Muscle of back (tissue), 11 donors: ENCODE results near the gene HOXA9. TPM values are rescaled to one million over a fixed set of nuclear protein-coding genes. Genes with fewer than 3 reads are reported as not detected.

ENCODE experiments used
- DNase-seq, 3 donors: peaks; one replicate each; pipeline versions ENCODE4 v3.0.0 to v3.0.0-alpha.2; 2013
- polyA plus RNA-seq, 10 donors: library from polyadenylated mRNA; unstranded; fragments of 120-200 nt; gene quantifications; one replicate each; pipeline ENCODE4 v1.2.1, GENCODE V29; 2013; ENCODE audit not compliant: insufficient read length in 10 of 10

The HOXA9 gene
- polyA plus RNA-seq, 10 donors = 0.15 to 25.4 (median 6.0) TPM

DNA sequence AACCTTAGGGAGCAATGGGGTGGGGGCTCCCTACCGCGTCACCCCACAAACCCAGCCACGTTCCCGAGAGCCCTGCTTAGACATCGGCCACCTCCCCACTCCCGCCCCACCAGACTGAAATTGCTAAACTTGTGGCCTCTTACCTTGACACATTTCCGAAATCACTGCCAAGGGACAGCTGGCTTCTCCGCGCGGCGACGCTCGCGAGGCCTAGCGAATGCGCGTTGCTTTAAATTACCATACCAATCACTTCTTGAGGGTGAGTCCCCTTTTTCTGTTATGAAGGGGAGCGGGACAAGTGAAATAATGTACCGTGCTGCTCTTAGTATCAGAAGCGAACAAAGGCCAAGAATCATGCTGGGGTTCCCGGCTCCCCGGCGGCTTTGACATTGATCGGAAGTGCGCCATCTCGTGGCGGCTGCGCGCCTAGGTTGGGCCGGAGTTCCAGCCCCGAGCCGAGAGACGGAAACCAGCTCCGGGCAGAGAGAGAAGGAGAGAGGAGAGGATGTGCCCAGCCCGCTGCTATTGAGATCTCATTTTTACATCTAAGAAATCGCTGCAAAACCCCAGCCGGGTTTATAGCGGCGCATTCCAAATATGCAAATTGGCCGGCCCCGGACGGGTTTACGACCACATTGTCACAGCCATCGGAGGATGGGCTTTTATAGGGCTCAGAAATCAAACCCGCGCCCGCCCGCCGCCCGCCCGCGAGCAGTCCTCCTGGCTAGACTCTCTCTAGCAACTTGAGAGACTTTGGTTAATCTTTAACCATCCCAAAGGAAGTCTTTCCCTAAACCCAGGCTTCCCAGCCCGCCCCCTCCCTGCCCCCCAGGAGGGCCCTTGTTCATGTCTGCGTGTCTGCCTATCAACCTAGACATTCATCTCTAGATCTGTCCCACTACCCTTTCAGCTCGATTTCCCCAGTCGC is 14.4 kb upstream of the HOXA9 start:
- peak in 2 of 3 donors; percentile 87 to 96 for DNase-seq

DNA sequence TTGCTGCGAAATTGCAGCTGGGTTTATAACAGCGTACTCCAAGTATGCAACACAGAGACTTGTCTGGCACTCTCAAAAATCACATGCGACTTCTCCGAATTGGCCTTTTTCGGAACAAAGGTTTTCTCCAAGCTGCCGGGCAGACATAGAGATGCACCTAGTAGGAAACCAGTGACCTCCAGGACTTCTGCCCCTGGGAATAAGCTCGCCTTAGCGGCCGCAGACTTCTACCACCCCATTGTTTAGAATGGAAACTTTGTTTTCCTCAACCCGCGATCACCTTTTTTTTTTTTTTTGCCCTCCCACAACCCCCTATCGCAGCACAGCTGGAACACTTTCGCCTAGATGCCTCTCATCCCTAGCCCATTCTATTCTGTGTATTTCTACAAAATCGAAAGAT is 13.7 kb upstream of the HOXA9 start:
- DNase-seq = no peak

- DNase-seq = peak in 1 of 3 donors; percentile 72
These were observed 13.0 kb upstream of the HOXA9 start for GRCh38 chr7:27178366-27178765.

- no peak for DNase-seq
These were observed 12.5 kb upstream of the HOXA9 start for GRCh38 chr7:27177795-27178320.

- peak in 1 of 3 donors; percentile 76 for DNase-seq
These were observed 11.8 kb upstream of the HOXA9 start for GRCh38 chr7:27176962-27177794.

GRCh38 chr7:27176524-27176845 is 11.1 kb upstream of the HOXA9 start:
- no peak for DNase-seq

DNA sequence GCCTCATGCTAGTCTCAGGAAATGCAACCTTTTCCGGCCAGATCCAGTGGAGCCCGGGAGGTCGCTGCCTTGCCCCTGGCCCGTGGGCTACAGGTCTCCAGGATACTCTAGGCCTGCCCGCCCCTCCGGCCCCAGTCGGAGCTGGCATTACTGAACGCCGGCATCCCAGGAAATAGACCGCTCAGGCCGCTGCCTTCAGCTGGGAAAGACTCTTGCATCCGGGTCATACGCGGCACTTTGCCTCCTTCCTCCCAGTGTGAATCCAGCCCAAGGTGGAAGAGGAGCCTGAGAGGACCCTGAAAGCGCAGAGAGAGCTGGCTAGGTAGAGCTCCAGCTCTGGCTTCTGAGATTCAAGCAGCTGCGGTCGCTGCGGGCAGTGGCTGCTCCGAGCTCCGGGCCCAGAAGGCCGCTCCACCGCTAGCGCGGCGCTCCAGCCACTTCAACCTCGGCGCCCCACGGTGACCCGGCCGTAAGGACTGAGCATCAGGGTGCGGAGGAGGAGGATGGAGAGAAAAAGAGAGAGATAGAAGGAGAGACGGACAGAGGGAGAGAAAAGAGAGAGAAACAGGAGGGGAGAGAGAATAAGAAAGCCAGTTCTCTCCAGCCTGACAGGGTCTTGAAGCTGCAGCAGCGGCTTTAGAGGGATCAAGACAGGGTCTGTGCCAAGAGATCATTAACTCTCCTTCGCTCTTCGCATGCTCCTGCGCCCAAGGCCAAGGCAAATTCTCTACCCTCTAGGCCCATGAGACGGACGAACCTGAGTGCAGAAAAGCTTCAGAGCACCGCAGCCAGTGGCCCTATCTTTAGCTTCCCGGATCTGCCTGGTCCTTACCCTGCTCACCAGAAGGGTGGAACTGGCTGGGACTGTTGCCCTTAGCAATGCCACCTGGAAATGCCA is 10.5 kb upstream of the HOXA9 start:
- DNase-seq = peak in 1 of 3 donors; percentile 81

DNA sequence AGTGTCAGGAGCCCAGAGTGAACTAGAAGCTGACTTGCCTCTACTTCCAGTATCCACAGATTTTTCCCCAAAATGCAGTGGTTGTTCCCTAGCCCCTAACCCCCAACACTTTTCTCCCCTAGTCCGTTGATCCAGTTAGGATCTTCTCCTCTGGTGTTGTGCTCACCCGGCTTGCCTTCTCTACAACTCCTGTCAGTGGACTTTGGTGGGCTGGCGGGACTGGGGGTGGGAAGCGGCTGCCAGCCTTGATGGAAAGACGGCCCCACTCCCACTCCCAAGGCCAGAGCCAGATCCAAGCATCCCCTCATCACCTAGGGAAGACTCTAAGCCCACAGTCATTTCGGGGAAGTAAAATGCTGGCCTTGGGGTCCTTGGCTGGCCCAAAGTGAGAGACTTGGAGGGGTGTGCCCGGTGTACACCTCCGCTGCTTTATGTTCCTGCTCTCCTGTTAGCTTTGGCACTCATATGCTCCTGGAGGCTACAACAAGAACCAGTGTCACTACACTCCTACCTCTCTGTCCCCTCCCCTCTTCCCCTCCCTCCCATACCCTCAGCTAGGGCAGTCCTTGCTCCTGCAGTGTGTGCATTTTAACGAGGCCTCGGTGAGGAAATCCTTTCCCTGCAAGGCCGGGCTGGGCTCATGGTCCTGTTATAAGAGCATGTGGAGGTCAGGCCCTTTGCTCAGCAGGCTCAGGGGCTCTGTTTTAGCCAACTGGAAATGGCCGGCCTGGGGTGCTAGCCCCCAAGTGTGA is 9.7 kb upstream of the HOXA9 start:
- DNase-seq = peak in 1 of 3 donors; percentile 80

DNA sequence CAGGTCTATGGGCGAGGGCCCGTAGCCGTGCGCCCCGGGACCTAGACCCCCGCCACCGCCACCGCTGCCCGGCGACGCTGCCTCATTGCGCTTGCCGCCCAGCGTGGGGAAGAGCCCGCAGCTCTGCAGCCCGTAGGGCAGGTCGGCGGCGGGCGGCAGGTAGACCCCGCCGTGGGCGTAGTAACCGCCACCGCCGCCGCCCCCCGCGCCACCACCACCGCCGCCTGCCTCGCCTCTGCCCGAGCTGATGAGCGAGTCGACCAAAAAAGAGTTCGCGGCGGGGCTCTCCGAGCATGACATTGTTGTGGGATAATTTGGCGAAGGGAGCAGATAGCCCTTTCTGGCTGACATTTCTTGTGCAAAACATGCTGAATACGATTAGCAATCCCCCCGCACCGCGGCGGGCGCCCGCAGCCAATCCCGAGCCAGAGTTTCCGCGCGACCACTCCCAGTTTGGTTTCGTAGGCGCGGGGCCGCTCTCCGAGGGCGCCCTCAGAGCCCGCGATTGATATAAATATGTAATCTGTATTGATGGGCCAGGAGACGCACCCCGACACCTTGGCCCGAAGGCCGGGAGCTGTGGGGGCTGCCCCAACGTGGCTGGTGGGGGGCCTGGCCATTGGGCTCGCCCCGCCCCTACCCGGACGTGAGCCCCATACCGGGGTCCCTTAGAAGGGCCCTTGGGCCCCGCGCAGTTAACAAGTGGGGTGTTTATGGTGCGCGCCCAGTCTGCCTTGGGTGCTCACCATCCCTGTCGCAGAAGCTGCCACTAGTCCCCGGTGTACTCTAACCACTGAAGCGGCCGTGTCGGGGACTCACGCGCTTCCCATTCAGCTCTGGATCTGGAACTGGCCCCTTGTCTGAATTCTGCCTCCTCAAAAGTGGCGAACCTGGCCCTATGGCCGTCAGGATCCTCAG is 8.9 kb upstream of the HOXA9 start, which contains the start of gene HOXA10:
TSS of gene HOXA10 (minus strand) at position 365 of the 918 bp plus-strand sequence. CDS start at position 351, 14 bp downstream.
- DNase-seq = peak in 1 of 3 donors; percentile 93

DNA sequence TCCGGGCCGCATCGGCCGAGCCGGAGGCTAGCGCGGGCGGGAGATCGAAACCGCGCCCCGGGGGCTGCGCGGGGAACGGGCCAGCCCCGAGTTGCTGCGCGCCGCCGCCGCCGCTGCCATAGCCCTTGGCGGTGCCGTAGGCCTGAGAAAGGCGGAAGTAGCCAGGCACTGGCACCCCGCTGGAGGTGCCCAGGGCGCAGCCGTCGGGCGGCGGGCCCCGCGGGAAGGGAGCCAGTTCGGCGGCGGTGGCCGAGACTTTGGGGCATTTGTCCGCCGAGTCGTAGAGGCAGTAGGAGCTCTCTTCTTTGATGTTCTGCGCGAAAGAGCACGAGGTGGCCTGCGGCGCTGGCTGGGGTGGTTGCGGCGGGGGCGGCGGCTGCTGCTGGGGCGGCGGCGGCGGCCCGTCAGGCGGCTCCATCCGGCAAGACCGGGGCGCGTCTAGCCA is 8.2 kb upstream of the HOXA9 start:
- DNase-seq = no peak

DNA sequence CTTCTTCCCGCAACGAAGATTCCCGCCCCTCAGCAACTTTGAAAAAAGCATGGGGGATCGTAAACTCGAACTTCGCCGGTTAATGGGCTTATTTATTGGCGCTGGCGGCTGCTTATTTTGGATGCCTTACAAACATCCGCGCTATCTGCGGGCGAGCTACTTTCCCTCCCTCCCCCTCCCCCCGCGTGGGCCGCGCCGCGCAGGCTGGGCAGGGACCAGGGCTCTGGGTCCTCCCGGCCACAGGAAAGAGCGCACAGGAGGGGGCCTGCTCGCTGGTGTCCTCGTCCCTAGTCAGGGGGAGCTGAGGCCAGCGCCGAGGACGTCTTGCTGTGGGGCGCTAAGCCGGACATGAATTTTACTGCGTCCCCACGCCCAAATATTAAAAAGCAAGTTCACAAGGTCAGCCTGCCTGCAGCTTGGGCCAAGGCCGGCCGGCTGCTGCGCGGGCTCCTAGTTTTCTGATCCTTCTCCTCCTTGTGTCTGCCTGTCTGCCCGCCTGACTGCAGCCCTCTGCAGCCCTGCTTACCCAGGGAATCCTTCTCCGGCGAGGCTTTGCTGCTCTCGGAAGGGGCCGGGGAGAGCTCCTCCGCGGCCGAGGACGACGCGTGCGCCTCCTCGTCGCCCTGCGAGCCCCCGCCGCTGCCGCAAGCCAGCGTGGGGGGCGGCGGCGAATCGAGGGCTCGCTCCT is 7.6 kb upstream of the HOXA9 start:
- peak in 1 of 3 donors; percentile 93 for DNase-seq

DNA sequence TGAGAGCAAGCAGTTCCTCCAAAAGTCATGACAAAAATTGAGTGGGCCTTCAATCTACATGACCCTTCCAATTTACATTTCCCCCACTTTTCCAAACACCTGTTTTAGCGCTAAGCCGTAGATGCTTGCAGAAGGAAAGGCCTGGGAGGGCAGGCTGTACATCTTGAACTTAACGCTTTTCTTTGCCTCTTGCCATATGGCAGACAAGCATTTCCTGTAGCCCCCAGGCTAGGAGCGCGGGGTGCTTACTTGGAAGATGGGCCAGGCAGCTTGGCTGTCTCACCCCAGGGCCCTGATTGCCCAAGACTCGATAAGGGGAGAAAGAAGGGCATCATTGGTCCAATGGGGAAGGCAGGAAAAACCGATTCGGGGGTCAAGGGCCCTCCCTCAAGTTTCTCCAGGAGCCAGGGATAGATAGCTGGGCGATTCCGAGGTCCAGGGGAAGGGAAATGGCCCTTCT is 7.0 kb upstream of the HOXA9 start:
- DNase-seq = peak in 1 of 3 donors; percentile 79

GRCh38 chr7:27171637-27172314 is 6.4 kb upstream of the HOXA9 start:
- peak in 1 of 3 donors; percentile 85 for DNase-seq

DNA sequence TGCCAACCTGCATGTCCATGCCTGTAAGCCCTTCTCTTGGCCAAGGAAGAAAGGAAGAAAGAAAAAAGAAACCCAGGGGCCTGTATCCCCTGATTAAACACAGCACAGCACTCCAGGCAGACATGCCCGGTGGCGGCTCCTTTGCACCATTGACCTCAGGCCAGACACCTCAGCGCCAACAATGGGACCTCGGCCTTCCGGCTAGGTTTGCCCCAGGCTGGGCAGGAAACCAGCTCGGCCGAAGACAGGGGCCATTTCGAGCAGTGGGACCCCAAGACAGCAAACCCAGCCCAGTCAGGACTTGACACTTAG is 5.9 kb upstream of the HOXA9 start:
- no peak for DNase-seq

DNA sequence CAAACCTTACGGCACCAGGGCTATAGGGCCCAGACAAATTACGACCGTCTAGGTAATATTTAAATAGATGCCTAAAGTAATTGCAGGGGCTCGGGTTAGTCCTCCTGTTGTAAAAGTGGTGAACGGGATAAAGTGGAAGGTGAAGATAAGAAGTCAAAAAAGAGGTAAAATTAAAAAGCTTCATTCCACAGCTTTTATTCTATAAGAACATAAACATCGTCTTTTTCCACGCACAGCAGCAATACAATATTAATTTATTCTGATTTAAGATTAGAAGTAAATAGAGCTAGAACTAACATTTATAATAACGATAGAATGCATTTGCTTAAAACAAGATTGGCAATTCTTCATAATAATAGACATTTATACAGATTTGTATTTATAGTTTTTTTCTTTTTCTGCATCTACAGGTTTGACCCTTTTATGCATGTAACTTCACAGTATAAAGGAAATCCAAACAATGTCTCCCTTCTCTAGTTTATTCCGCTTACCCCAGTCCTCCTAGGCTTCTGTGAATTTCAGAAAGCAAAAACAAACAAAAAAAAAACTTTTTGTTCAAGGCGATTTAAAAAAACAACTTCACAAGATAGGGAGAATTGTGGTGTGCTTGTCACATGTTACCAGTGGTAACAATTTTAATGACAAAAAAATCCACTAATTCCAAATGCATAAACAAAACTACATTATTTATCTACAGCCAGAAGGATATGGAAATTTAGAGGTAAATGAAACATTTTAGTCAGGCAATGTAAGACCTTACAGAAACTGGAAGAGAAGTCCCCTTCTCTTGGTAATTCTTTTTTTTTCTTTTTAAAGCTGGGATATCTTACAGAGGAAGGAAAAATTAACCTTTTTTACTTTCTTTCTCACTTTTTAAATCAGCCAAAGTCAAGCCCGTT is 5.3 kb upstream of the HOXA9 start:
- DNase-seq = peak in 1 of 3 donors; percentile 68

GRCh38 chr7:27169658-27170425 is 4.5 kb upstream of the HOXA9 start:
- peak in 1 of 3 donors; percentile 90 for DNase-seq
